MM.1S (cell line): ENCODE results near the gene WHRN.

Experiments used
- DNase-seq: peaks from one replicate; pipeline ENCODE4 v3.0.0-alpha.2; 2015
- H2AFZ ChIP-seq: fragments of 300-600 bp; sonication (generic); 2 replicates; pipeline ENCODE4 v1.6.0; 2016; ENCODE audit warnings: antibody characterized with exemption, low read length
- H3F3A ChIP-seq: fragments of 300-600 bp; sonication (generic); 2 replicates; pipeline ENCODE4 v1.6.1; 2016; ENCODE audit warnings: mild to moderate bottlenecking, antibody characterized with exemption, low read length, moderate library complexity, mixed read lengths; ENCODE audit not compliant: insufficient read depth
- H3K27ac ChIP-seq: fragments of 300-600 bp; sonication (generic); 2 replicates; pipeline ENCODE4 v1.5.1; 2016; ENCODE audit warnings: mild to moderate bottlenecking, low read length
- H3K27me3 ChIP-seq: fragments of 300-600 bp; sonication (generic); replicated peaks from 2 replicates; pipeline ENCODE4 v1.6.0; 2016; ENCODE audit warnings: low read length; ENCODE audit not compliant: insufficient read depth
- H3K36me3 ChIP-seq: fragments of 300-600 bp; sonication (generic); replicated peaks from 2 replicates; pipeline ENCODE4 v1.6.1; 2016; ENCODE audit warnings: mild to moderate bottlenecking, low read length, mixed read lengths; ENCODE audit not compliant: insufficient read depth
- H3K4me1 ChIP-seq: fragments of 300-600 bp; sonication (generic); 2 replicates; pipeline ENCODE4 v1.6.1; 2016; ENCODE audit warnings: low read length, mixed read lengths
- H3K4me2 ChIP-seq: fragments of 300-600 bp; sonication (generic); 2 replicates; pipeline ENCODE4 v1.6.0; 2016; ENCODE audit warnings: low read depth, low read length
- H3K4me3 ChIP-seq: fragments of 300-600 bp; sonication (generic); 2 replicates; pipeline ENCODE4 v1.5.1; 2016; ENCODE audit warnings: low read length, mixed read lengths
- H3K79me2 ChIP-seq: fragments of 300-600 bp; sonication (generic); 2 replicates; pipeline ENCODE4 v1.6.1; 2016; ENCODE audit warnings: mixed run types, low read length, mixed read lengths
- H3K9ac ChIP-seq: fragments of 300-600 bp; sonication (generic); 2 replicates; pipeline ENCODE4 v1.6.1; 2016; ENCODE audit warnings: low read length, mixed read lengths
- H3K9me2 ChIP-seq: fragments of 300-600 bp; sonication (generic); replicated peaks from 2 replicates; pipeline ENCODE4 v1.6.1; 2016; ENCODE audit warnings: mild to moderate bottlenecking, low read length, mixed read lengths; ENCODE audit not compliant: insufficient read depth
- H3K9me3 ChIP-seq: fragments of 300-600 bp; sonication (generic); replicated peaks from 2 replicates; pipeline ENCODE4 v1.6.1; 2016; ENCODE audit warnings: mild to moderate bottlenecking, low read length, mixed read lengths; ENCODE audit not compliant: insufficient read depth
- H4K20me1 ChIP-seq: fragments of 300-600 bp; sonication (generic); 2 replicates; pipeline ENCODE4 v1.6.1; 2016; ENCODE audit warnings: mild to moderate bottlenecking, low read length, moderate library complexity, mixed read lengths; ENCODE audit not compliant: insufficient read depth
- EZH2 ChIP-seq: fragments of 300-600 bp; sonication (generic); optimal IDR thresholded peaks from 2 replicates; pipeline ENCODE3; 2017; ENCODE audit warnings: low read depth, mild to moderate bottlenecking, antibody characterized with exemption, low read length, mixed read lengths
- EZH2phosphoT487 ChIP-seq: fragments of 300-600 bp; sonication (generic); IDR thresholded peaks from 2 replicates; pipeline ENCODE4 v1.6.1; 2018; ENCODE audit warnings: antibody characterized with exemption, low read length
- TF ChIP-seq, protein P1 (sequence below): fragments of 300-600 bp; sonication (generic); IDR thresholded peaks from 2 replicates; pipeline ENCODE4 v1.5.1; 2016; ENCODE audit warnings: antibody characterized with exemption, low read length, mixed read lengths

The WHRN gene

GRCh38 chr9:114496011-114496410 is 9.3 kb downstream of the WHRN start:
- Histone ChIP-seq H3F3A (no peaks in the 10 kb centered on the region), H2AFZ (no peak overlapping the region), H3K9me2 (no peaks in the 10 kb centered on the region), H3K9me3 (no peaks in the 10 kb centered on the region), H4K20me1 (no peaks in the 10 kb centered on the region), H3K27me3 (no peaks in the 10 kb centered on the region), H3K9ac (no peak overlapping the region), H3K4me2 (no peak overlapping the region), H3K79me2 (peaks cover 99% of the 10 kb centered on the region), H3K27ac (no peak overlapping the region), H3K36me3 (no peaks in the 10 kb centered on the region), H3K4me1 (peaks cover 24% of the 10 kb centered on the region), H3K4me3 (no peak overlapping the region)
- TF ChIP-seq, protein P1, sequence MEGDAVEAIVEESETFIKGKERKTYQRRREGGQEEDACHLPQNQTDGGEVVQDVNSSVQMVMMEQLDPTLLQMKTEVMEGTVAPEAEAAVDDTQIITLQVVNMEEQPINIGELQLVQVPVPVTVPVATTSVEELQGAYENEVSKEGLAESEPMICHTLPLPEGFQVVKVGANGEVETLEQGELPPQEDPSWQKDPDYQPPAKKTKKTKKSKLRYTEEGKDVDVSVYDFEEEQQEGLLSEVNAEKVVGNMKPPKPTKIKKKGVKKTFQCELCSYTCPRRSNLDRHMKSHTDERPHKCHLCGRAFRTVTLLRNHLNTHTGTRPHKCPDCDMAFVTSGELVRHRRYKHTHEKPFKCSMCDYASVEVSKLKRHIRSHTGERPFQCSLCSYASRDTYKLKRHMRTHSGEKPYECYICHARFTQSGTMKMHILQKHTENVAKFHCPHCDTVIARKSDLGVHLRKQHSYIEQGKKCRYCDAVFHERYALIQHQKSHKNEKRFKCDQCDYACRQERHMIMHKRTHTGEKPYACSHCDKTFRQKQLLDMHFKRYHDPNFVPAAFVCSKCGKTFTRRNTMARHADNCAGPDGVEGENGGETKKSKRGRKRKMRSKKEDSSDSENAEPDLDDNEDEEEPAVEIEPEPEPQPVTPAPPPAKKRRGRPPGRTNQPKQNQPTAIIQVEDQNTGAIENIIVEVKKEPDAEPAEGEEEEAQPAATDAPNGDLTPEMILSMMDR: no peak
- TF ChIP-seq EZH2 (no peak), EZH2phosphoT487 (no peak)
- DNase-seq: no peak

GRCh38 chr9:114494776-114495569 is 10.3 kb downstream of the WHRN start:
- no peaks in the 10 kb centered on the region for H3K36me3 ChIP-seq
- no peak overlapping the region for H3K9ac ChIP-seq
- H3K4me1 ChIP-seq: peaks cover 17% of the 10 kb centered on the region
- no peak overlapping the region for H3K27ac ChIP-seq
- peaks cover 99% of the 10 kb centered on the region for H3K79me2 ChIP-seq
- H3F3A ChIP-seq: no peaks in the 10 kb centered on the region
- H4K20me1 ChIP-seq: no peaks in the 10 kb centered on the region
- no peaks in the 10 kb centered on the region for H3K9me2 ChIP-seq
- no peak overlapping the region for H3K4me2 ChIP-seq
- H2AFZ ChIP-seq: no peak overlapping the region
- DNase-seq: no peak
- H3K9me3 ChIP-seq: no peaks in the 10 kb centered on the region
- no peaks in the 10 kb centered on the region for H3K27me3 ChIP-seq
- no peak overlapping the region for H3K4me3 ChIP-seq
- TF ChIP-seq, protein P1: no peak
- TF ChIP-seq EZH2phosphoT487 (no peak), EZH2 (no peak)

DNA sequence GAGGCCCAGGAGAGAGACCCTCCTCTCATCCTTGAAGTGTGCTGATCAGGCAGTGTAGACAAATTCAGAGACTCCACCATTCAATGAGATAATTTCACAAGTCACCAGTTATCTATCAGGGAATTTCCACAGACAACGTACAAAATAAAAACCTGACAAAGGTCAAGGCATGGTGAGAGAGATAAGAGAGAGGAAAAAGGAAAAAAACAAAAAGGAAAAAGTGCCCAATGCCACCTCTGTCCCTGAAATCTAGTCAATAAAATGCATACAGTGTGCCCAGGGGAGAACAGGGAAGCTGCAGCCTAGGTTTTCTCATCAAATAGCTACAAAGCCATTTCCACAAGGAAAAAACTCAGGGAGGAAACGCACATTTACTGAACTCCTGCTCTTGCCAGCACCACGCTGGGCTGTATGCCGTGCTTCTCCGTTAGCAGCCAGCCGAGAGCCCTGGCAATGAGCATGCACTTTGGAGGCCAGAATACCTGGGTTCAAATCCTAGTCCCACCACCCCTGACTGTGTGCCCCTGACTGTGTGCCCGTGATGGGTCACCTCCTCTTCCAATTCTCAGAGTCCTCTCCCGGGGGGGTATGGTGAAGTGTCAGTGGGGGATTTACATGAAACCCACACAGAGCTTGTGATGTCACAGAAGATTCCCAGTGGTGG is 11.6 kb downstream of the WHRN start:
- Histone ChIP-seq H3K9me2 (no peaks in the 10 kb centered on the region), H3K79me2 (peaks cover 99% of the 10 kb centered on the region), H3K9me3 (no peaks in the 10 kb centered on the region), H3K9ac (no peak overlapping the region), H3K4me3 (no peak overlapping the region), H3K4me2 (no peak overlapping the region), H4K20me1 (no peaks in the 10 kb centered on the region), H3F3A (peaks cover 5% of the 10 kb centered on the region; the same call in 1 of the 2 replicates), H3K27ac (no peak overlapping the region), H3K27me3 (no peaks in the 10 kb centered on the region), H3K36me3 (no peaks in the 10 kb centered on the region), H2AFZ (no peak overlapping the region), H3K4me1 (peaks cover 23% of the 10 kb centered on the region)
- DNase-seq: no peak
- no peak for TF ChIP-seq EZH2
- no peak for TF ChIP-seq EZH2phosphoT487
- TF ChIP-seq, protein P1: no peak
